ENCODE results near the gene SSTR4. TPM values are rescaled to one million over a fixed set of nuclear protein-coding genes. Genes with fewer than 3 reads are reported as not detected.
A peak's percentile ranks its signal among the peaks of the same experiment; 100 is the strongest.

Gene SSTR4
- total and polyA plus RNA-seq, 2 donors (not counting 3 experiments of a cell fraction or from before 2014, with no cell fraction given) = not detected

DNA sequence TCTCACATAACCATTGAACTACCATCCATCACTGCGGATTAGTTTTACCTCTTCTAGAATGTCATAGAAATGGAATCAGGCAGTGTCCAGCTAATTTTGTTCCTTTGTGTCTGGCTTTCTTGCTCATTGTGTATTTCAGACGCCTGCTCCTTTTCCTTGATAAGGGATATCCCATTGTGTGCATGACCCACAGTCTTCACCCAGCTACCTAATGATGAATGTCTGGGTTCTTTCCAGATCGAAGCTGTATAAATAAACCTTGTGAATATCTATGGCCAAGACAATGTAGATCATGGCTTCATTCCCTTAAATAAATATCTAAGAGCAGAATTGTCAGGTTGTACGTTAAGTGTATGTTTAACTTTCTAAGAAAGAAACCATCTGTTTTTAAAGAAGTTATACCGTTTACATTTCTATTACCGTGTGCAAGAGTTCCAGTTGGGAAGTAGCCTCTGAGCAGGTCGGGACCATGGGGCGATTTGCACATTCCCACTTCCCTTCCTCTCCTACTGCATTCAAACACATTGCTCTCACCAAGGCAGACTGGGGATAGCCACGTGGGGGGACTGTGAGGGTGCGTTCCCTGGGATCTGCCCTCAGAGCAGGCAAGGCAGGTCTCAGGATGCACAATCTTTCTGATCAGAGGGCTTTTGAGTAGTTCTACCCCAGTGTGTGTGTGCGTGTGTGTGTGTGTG is 37.9 kb downstream of the SSTR4 start:
- peak; percentile 35 for TF ChIP-seq JUN (IDR thresholded peaks at IDR 0.05; ENCODE audit: borderline replicate concordance, insufficient read depth, insufficient read length, low read depth)
- no peak for TF ChIP-seq POLR2A (IDR thresholded peaks at IDR 0.05; ENCODE audit: low read depth, low read length)
- TF ChIP-seq, protein P1, sequence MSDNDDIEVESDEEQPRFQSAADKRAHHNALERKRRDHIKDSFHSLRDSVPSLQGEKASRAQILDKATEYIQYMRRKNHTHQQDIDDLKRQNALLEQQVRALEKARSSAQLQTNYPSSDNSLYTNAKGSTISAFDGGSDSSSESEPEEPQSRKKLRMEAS (IDR thresholded peaks at IDR 0.05; ENCODE audit: insufficient read depth, insufficient read length) = peak; percentile 49
- TF ChIP-seq POLR2AphosphoS5 (IDR thresholded peaks at IDR 0.05; ENCODE audit: insufficient read depth, low read depth, low read length) = no peak
- intact Hi-C loops (cut with micrococcal nuclease) (loop anchor here (1.0 kb wide), 2 partner anchors 9 to 11 kb away; no protein-coding TSS in a partner anchor), dilution Hi-C loops (cut with MboI; ENCODE audit: extremely low pct_ligation_motif_present, low sequenced_read_pairs) (no loop called here)
- no TSS peak for BruUV-seq (replicated peaks)
- peak; percentile 97 for DNase-seq (ENCODE audit: low read depth, low spot score)
- H3K79me2 ChIP-seq (ENCODE audit: control insufficient read depth, insufficient read depth, low read length) = no peaks in the 10 kb centered on the region
- H3K9ac ChIP-seq (replicated peaks; ENCODE audit: extremely low read depth, insufficient read depth, low read length) = peak overlapping the region; percentile 29
- FAIRE-seq = peak; percentile 68
- H2AFZ ChIP-seq (ENCODE audit: low read depth, low read length) = no peak overlapping the region
- no peak overlapping the region for H3K4me3 ChIP-seq (replicated peaks in 1 of 3; ENCODE audit: insufficient read depth in 1 of 3, low read depth in 1 of 3, low read length in 3 of 3)
- CTCF ChIA-PET = interaction anchor here (0.7 to 2.5 kb wide), 7 partner anchors 10 to 72 kb away, joined by 3 to 9 read pairs (median 4); partner anchors contain the start of gene CD93
- peak overlapping the region; percentile 13 for H3K4me2 ChIP-seq (ENCODE audit: insufficient read depth, low read length)
- no peaks in the 10 kb centered on the region for H3K36me3 ChIP-seq (ENCODE audit: control insufficient read depth in 2 of 2, extremely low read depth in 1 of 2, insufficient read depth in 2 of 2, low read length in 2 of 2)
- H3K27me3 ChIP-seq (ENCODE audit: control insufficient read depth in 2 of 2, insufficient read depth in 2 of 2, low read length in 2 of 2) = no peaks in the 10 kb centered on the region
- H3K4me1 ChIP-seq (ENCODE audit: control insufficient read depth, extremely low read depth, insufficient read depth, low read length) = peaks cover 20% of the 10 kb centered on the region
- POLR2A ChIA-PET = no interaction called here
- no peaks in the 10 kb centered on the region for H3K9me3 ChIP-seq (replicated peaks; ENCODE audit: control insufficient read depth, insufficient read depth, low read length)
- H3K9me1 ChIP-seq (replicated peaks; ENCODE audit: control insufficient read depth, extremely low read depth, insufficient read depth, low read length) = no peaks in the 10 kb centered on the region
- H4K20me1 ChIP-seq (replicated peaks; ENCODE audit: control insufficient read depth, extremely low read depth, insufficient read depth, low read length) = no peaks in the 10 kb centered on the region
- peak overlapping the region; percentile 76 for H3K27ac ChIP-seq (ENCODE audit: insufficient read depth, low read depth, low read length)

DNA sequence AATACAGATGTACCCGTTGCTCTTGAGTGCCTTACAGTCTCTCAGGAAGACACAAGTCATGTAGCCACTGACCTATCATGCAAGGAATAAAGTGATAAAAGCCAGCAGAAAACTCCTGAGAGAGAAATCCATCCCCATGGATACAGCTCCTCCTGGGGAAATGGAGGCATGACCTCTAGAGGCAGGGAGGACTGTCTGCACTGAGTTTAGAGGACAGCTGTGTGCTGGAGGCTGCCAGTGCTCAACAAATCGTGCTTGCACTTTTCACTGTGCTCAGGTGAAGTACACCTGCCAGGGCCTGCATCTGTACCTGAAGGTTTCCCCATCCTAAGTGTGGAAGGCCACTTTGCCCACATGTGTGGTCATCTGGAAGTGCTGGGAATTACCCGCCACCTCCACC is 38.9 kb downstream of the SSTR4 start:
- Histone ChIP-seq H3K9ac (replicated peaks; ENCODE audit: extremely low read depth, insufficient read depth, low read length) (no peak overlapping the region), H3K4me3 (replicated peaks in 1 of 3; ENCODE audit: insufficient read depth in 1 of 3, low read depth in 1 of 3, low read length in 3 of 3) (no peak overlapping the region), H3K4me1 (ENCODE audit: control insufficient read depth, extremely low read depth, insufficient read depth, low read length) (peaks cover 24% of the 10 kb centered on the region), H3K9me1 (replicated peaks; ENCODE audit: control insufficient read depth, extremely low read depth, insufficient read depth, low read length) (no peaks in the 10 kb centered on the region), H4K20me1 (replicated peaks; ENCODE audit: control insufficient read depth, extremely low read depth, insufficient read depth, low read length) (no peaks in the 10 kb centered on the region), H3K4me2 (ENCODE audit: insufficient read depth, low read length) (no peak overlapping the region), H3K79me2 (ENCODE audit: control insufficient read depth, insufficient read depth, low read length) (no peaks in the 10 kb centered on the region), H3K27ac (ENCODE audit: insufficient read depth, low read depth, low read length) (no peak overlapping the region), H3K27me3 (ENCODE audit: control insufficient read depth in 2 of 2, insufficient read depth in 2 of 2, low read length in 2 of 2) (no peaks in the 10 kb centered on the region), H3K9me3 (replicated peaks; ENCODE audit: control insufficient read depth, insufficient read depth, low read length) (no peaks in the 10 kb centered on the region), H3K36me3 (ENCODE audit: control insufficient read depth in 2 of 2, extremely low read depth in 1 of 2, insufficient read depth in 2 of 2, low read length in 2 of 2) (peaks cover 0 to 2% of the 10 kb centered on the region in 2 experiments), H2AFZ (ENCODE audit: low read depth, low read length) (no peak overlapping the region)
- CTCF ChIA-PET = no interaction called here
- no peak for TF ChIP-seq POLR2A (IDR thresholded peaks at IDR 0.05; ENCODE audit: low read depth, low read length)
- FAIRE-seq (no peak), DNase-seq (ENCODE audit: low read depth, low spot score) (no peak)
- dilution Hi-C loops (cut with MboI; ENCODE audit: extremely low pct_ligation_motif_present, low sequenced_read_pairs) (no loop called here), intact Hi-C loops (cut with micrococcal nuclease) (no loop called here)
- POLR2A ChIA-PET = no interaction called here
- no TSS peak for BruUV-seq (replicated peaks)
